Astrocyte (in vitro differentiated cells and primary cell): ENCODE data around the gene ENO3. TPM values are rescaled to one million over a fixed set of nuclear protein-coding genes. Genes with fewer than 3 reads are reported as not detected.

ENCODE experiments used
- DNase-seq: peaks from one replicate; pipeline ENCODE4 v3.0.0-alpha.2; 2010; ENCODE audit warnings: low read depth
- FAIRE-seq: peaks from 2 replicates; lab custom pipeline; 2011; peaks lifted over from hg19 to GRCh38; lab: Jason Lieb, UNC
- H2AFZ ChIP-seq: 2 replicates; pipeline ENCODE4 v1.6.0; 2012; ENCODE audit warnings: low read depth, low read length, inconsistent platforms
- H3K27ac ChIP-seq: 2 replicates; pipeline ENCODE4 v1.5.1; 2011; ENCODE audit warnings: low read depth, low read length, inconsistent platforms
- H3K27me3 ChIP-seq: 2 replicates; pipeline ENCODE4 v1.6.0; 2011; ENCODE audit warnings: low read length, inconsistent platforms; ENCODE audit not compliant: insufficient read depth
- H3K36me3 ChIP-seq: 2 replicates; pipeline ENCODE4 v1.5.1; 2011; ENCODE audit warnings: low read length, inconsistent platforms; ENCODE audit not compliant: insufficient read depth
- H3K4me1 ChIP-seq: 2 replicates; pipeline ENCODE4 v1.5.1; 2011; ENCODE audit warnings: low read length, inconsistent platforms; ENCODE audit not compliant: insufficient read depth
- H3K4me2 ChIP-seq: 2 replicates; pipeline ENCODE4 v1.6.0; 2012; ENCODE audit warnings: low read length, inconsistent platforms
- H3K4me3 ChIP-seq: 2 replicates; pipeline ENCODE4 v1.5.1; 2011; ENCODE audit warnings: low read depth, mild to moderate bottlenecking, low read length, inconsistent platforms; ENCODE audit not compliant: insufficient read depth
- H3K79me2 ChIP-seq: 2 replicates; pipeline ENCODE4 v1.6.0; 2012; ENCODE audit warnings: mild to moderate bottlenecking, low read length, inconsistent platforms; ENCODE audit not compliant: insufficient read depth
- H3K9ac ChIP-seq: 2 replicates; pipeline ENCODE4 v1.6.0; 2012; ENCODE audit warnings: mild to moderate bottlenecking, low read length, inconsistent platforms
- H3K9me3 ChIP-seq: 2 replicates; pipeline ENCODE4 v1.5.1; 2012; ENCODE audit warnings: low read depth, mild to moderate bottlenecking, low read length, inconsistent platforms; ENCODE audit not compliant: insufficient read depth
- H4K20me1 ChIP-seq: 2 replicates; pipeline ENCODE4 v1.6.0; 2012; ENCODE audit warnings: low read length, inconsistent platforms; ENCODE audit not compliant: insufficient read depth
- H3K27ac Mint-ChIP-seq: one replicate; pipeline ENCODE4 v1.8.0; 2021; ENCODE audit warnings: mild to moderate bottlenecking, mixed read lengths; ENCODE audit not compliant: unreplicated experiment
- H3K27me3 Mint-ChIP-seq: one replicate; pipeline ENCODE4 v1.8.0; 2021; ENCODE audit warnings: low read depth, mixed read lengths; ENCODE audit not compliant: unreplicated experiment
- H3K36me3 Mint-ChIP-seq: one replicate; pipeline ENCODE4 v1.8.0; 2021; ENCODE audit warnings: low read depth, mixed read lengths; ENCODE audit not compliant: unreplicated experiment
- H3K4me1 Mint-ChIP-seq: one replicate; pipeline ENCODE4 v1.8.0; 2021; ENCODE audit warnings: low read depth, mixed read lengths; ENCODE audit not compliant: unreplicated experiment
- H3K4me3 Mint-ChIP-seq: one replicate; pipeline ENCODE4 v1.8.0; 2021; ENCODE audit warnings: mild to moderate bottlenecking, moderate library complexity, mixed read lengths; ENCODE audit not compliant: unreplicated experiment
- H3K9me3 Mint-ChIP-seq: one replicate; pipeline ENCODE4 v1.8.0; 2021; ENCODE audit warnings: mild to moderate bottlenecking, mixed read lengths; ENCODE audit not compliant: unreplicated experiment
- CTCF ChIP-seq: IDR thresholded peaks from 2 replicates; pipeline ENCODE4 v1.5.1; 2011; ENCODE audit warnings: low read depth, mild to moderate bottlenecking, inconsistent platforms, low read length, moderate library complexity; ENCODE audit not compliant: insufficient read depth
- EZH2 ChIP-seq: IDR thresholded peaks from 2 replicates; pipeline ENCODE4 v1.6.1; 2012; ENCODE audit warnings: mild to moderate bottlenecking, low read length, inconsistent platforms; ENCODE audit not compliant: insufficient read depth
- total RNA-seq: library from RNA; stranded (reverse); gene quantifications from 2 replicates; pipeline ENCODE4 v1.2.1, GENCODE V29; 2021

ENO3 gene
- total RNA-seq, 1 donor from 2014 or later: 20.4 TPM

- TF ChIP-seq CTCF (no peak), EZH2 (no peak)
- no peak overlapping the region for H3K4me3 ChIP-seq
- H3K36me3 Mint-ChIP-seq: peaks cover 37% of the 10 kb centered on the region
- H3K27me3 Mint-ChIP-seq: no peaks in the 10 kb centered on the region
- no peak overlapping the region for H3K4me2 ChIP-seq
- no peak overlapping the region for H2AFZ ChIP-seq
- H3K9me3 ChIP-seq: no peaks in the 10 kb centered on the region
- no peaks in the 10 kb centered on the region for H3K27me3 ChIP-seq
- peaks cover 44% of the 10 kb centered on the region for H4K20me1 ChIP-seq
- no peak overlapping the region for H3K9ac ChIP-seq
- peak overlapping the region; percentile 58 for H3K27ac Mint-ChIP-seq
- DNase-seq (no peak), FAIRE-seq (no peak)
- no peak overlapping the region for H3K4me3 Mint-ChIP-seq
- H3K79me2 ChIP-seq: peaks cover 36% of the 10 kb centered on the region
- peaks cover 24% of the 10 kb centered on the region for H3K4me1 Mint-ChIP-seq
- peaks cover 19% of the 10 kb centered on the region for H3K4me1 ChIP-seq
- H3K9me3 Mint-ChIP-seq: no peaks in the 10 kb centered on the region
- H3K36me3 ChIP-seq: peaks cover 12% of the 10 kb centered on the region
- no peak overlapping the region for H3K27ac ChIP-seq
These were observed 22.6 kb downstream of the ENO3 start for GRCh38 chr17:4973256-4974114.

DNA sequence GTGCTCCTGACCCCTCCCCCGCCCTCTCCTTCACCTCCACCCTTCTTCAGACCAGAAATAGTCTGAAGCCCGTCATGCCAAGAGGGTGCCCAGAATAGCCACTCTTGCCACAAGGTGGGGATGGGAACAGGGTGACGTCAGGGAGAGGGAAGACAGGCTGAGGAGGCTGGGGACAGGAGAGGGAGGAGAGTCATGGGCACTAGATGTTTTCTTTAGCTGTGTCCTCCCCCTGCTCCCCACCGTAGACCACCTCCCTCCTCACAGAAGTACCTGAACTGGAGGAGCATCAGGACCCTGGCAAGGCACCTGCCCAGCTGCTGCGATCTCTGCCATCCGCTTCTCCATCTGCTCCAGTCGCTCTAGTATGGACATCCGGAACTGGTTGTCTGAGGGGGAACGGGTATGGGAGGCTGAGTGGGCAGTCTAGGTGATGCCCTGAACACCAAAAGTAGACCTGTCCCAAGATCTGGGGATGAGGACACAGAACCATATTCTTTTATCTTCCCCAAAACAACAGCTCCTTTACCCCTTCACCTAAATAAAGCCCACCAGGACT lies 23.3 kb downstream of the ENO3 start:
- Mint-ChIP-seq H3K4me3 (no peak overlapping the region), H3K27me3 (no peaks in the 10 kb centered on the region), H3K9me3 (no peaks in the 10 kb centered on the region), H3K36me3 (peaks cover 38% of the 10 kb centered on the region), H3K27ac (peak overlapping the region; percentile 72), H3K4me1 (peaks cover 19% of the 10 kb centered on the region)
- DNase-seq (no peak), FAIRE-seq (no peak)
- H3K36me3 ChIP-seq: peaks cover 17% of the 10 kb centered on the region
- peaks cover 29% of the 10 kb centered on the region for H3K79me2 ChIP-seq
- peaks cover 49% of the 10 kb centered on the region for H4K20me1 ChIP-seq
- no peak for TF ChIP-seq EZH2
- TF ChIP-seq CTCF: no peak
- H3K4me2 ChIP-seq: no peak overlapping the region
- no peak overlapping the region for H3K4me3 ChIP-seq
- no peaks in the 10 kb centered on the region for H3K9me3 ChIP-seq
- peaks cover 12% of the 10 kb centered on the region for H3K4me1 ChIP-seq
- no peak overlapping the region for H2AFZ ChIP-seq
- H3K27ac ChIP-seq: no peak overlapping the region
- H3K9ac ChIP-seq: no peak overlapping the region
- no peaks in the 10 kb centered on the region for H3K27me3 ChIP-seq

DNA sequence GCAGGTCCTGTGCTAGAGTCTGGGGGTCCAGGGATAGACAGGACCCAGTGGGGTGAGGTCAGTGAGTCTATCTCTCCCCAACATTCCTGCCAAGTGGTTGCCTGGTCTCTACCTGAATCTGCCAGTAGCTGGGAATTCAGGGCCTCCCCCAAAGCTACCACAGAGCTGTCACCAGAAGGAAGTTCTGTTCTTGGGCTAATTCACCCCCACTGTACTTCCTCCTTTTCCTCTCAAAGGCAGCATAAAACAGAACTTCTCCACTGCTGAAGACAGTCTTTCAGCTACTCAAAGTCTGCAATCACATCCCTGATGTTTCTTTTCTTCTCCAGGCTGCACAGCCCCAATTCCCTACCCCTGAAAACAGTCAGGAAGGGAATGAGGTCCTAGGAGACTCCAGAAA lies 27.8 kb downstream of the ENO3 start:
- Histone ChIP-seq H3K9ac (no peak overlapping the region), H3K4me2 (no peak overlapping the region), H3K79me2 (no peaks in the 10 kb centered on the region), H3K27me3 (no peaks in the 10 kb centered on the region), H3K27ac (no peak overlapping the region), H3K4me3 (no peak overlapping the region), H3K36me3 (peaks cover 13% of the 10 kb centered on the region), H4K20me1 (peaks cover 39% of the 10 kb centered on the region), H2AFZ (no peak overlapping the region), H3K9me3 (no peaks in the 10 kb centered on the region), H3K4me1 (peaks cover 2% of the 10 kb centered on the region)
- TF ChIP-seq EZH2: no peak
- TF ChIP-seq CTCF: no peak
- no peak for FAIRE-seq
- no peak overlapping the region for H3K4me3 Mint-ChIP-seq
- peaks cover 46% of the 10 kb centered on the region for H3K36me3 Mint-ChIP-seq
- H3K4me1 Mint-ChIP-seq: peaks cover 3% of the 10 kb centered on the region
- H3K27ac Mint-ChIP-seq: no peak overlapping the region
- DNase-seq: no peak
- no peaks in the 10 kb centered on the region for H3K9me3 Mint-ChIP-seq
- H3K27me3 Mint-ChIP-seq: no peaks in the 10 kb centered on the region
